Ishikawa (cell line): Measurements from ENCODE around the gene CUBN.

ENCODE experiments used
- CEBPB ChIP-seq: IDR thresholded peaks from 2 replicates; pipeline ENCODE4 v1.6.1; 2012
- CREB1 ChIP-seq: IDR thresholded peaks from 2 replicates; pipeline ENCODE4 v1.6.1; 2012; ENCODE audit warnings: low read depth
- EGR1 ChIP-seq: IDR thresholded peaks from 2 replicates; pipeline ENCODE4 v1.6.1; 2012
- EP300 ChIP-seq: IDR thresholded peaks from 2 replicates; pipeline ENCODE4 v1.6.1; 2012; ENCODE audit warnings: borderline replicate concordance
- FOXM1 ChIP-seq: IDR thresholded peaks from 2 replicates; pipeline ENCODE4 v1.6.1; 2012; ENCODE audit warnings: low read depth, borderline replicate concordance
- MAX ChIP-seq: IDR thresholded peaks from 2 replicates; pipeline ENCODE4 v1.6.1; 2012
- NFIC ChIP-seq: IDR thresholded peaks from 2 replicates; pipeline ENCODE4 v1.6.1; 2012
- RAD21 ChIP-seq: IDR thresholded peaks from 2 replicates; pipeline ENCODE4 v1.6.1; 2012; ENCODE audit warnings: low read depth
- REST ChIP-seq: IDR thresholded peaks from 2 replicates; pipeline ENCODE4 v1.6.1; 2012; ENCODE audit warnings: low read depth, mild to moderate bottlenecking
- TAF1 ChIP-seq: IDR thresholded peaks from 2 replicates; pipeline ENCODE4 v1.6.1; 2012; ENCODE audit warnings: low read depth, mild to moderate bottlenecking
- TCF12 ChIP-seq: IDR thresholded peaks from 2 replicates; pipeline ENCODE4 v1.6.1; 2012; ENCODE audit warnings: low read depth
- TEAD4 ChIP-seq: IDR thresholded peaks from 2 replicates; pipeline ENCODE4 v1.6.1; 2012
- USF1 ChIP-seq: IDR thresholded peaks from 2 replicates; pipeline ENCODE4 v1.6.1; 2012
- YY1 ChIP-seq: IDR thresholded peaks from 2 replicates; pipeline ENCODE4 v1.6.1; 2012; ENCODE audit warnings: low read depth
- ZBTB7A ChIP-seq: IDR thresholded peaks from 2 replicates; pipeline ENCODE4 v1.6.1; 2012; ENCODE audit warnings: low read depth

The CUBN gene

GRCh38 chr10:17151716-17152115 is 22.1 kb upstream of the CUBN start:
- TF ChIP-seq CEBPB: no peak
- TF ChIP-seq USF1: no peak
- no peak for TF ChIP-seq EGR1
- TF ChIP-seq FOXM1: no peak
- TF ChIP-seq RAD21: no peak
- no peak for TF ChIP-seq CREB1
- no peak for TF ChIP-seq TCF12
- no peak for TF ChIP-seq ZBTB7A
- no peak for TF ChIP-seq MAX

GRCh38 chr10:17147884-17148489 is 18.4 kb upstream of the CUBN start:
- no peak for TF ChIP-seq NFIC
- no peak for TF ChIP-seq ZBTB7A
- no peak for TF ChIP-seq EP300
- TF ChIP-seq CREB1: no peak
- no peak for TF ChIP-seq TAF1
- no peak for TF ChIP-seq MAX
- no peak for TF ChIP-seq USF1
- TF ChIP-seq EGR1: no peak
- TF ChIP-seq CEBPB: no peak
- no peak for TF ChIP-seq REST
- no peak for TF ChIP-seq FOXM1
- TF ChIP-seq YY1: no peak
- no peak for TF ChIP-seq RAD21
- no peak for TF ChIP-seq TCF12
- TF ChIP-seq TEAD4: no peak

GRCh38 chr10:17146892-17147291 is 17.3 kb upstream of the CUBN start:
- TF ChIP-seq YY1 (no peak), CEBPB (no peak), NFIC (no peak)

GRCh38 chr10:17145239-17145638 is 15.6 kb upstream of the CUBN start:
- TF ChIP-seq RAD21 (no peak), CEBPB (no peak), EGR1 (no peak), REST (no peak), EP300 (no peak), YY1 (no peak), FOXM1 (no peak), ZBTB7A (no peak), TEAD4 (no peak), TAF1 (no peak), USF1 (no peak), NFIC (no peak), MAX (no peak), TCF12 (no peak), CREB1 (no peak)

GRCh38 chr10:17144757-17145156 is 15.1 kb upstream of the CUBN start:
- TF ChIP-seq RAD21: no peak
- TF ChIP-seq USF1: no peak
- no peak for TF ChIP-seq MAX

GRCh38 chr10:17144032-17144431 is 14.4 kb upstream of the CUBN start:
- TF ChIP-seq REST (no peak), RAD21 (no peak), TCF12 (no peak), CREB1 (no peak), ZBTB7A (no peak), NFIC (no peak), EGR1 (no peak), TAF1 (no peak), CEBPB (no peak), EP300 (no peak), USF1 (no peak), TEAD4 (no peak), FOXM1 (no peak), MAX (no peak)
